GM10266 (cell line): ENCODE data around the gene SDCCAG8.

ENCODE experiments used
- DNase-seq: peaks from one replicate; pipeline ENCODE4 v3.0.0; 2012; ENCODE audit errors: extremely low spot score
- TF ChIP-seq, protein P1 (sequence below): IDR thresholded peaks from 2 replicates; pipeline ENCODE4 v1.5.1; 2012; ENCODE audit warnings: mild to moderate bottlenecking, low read depth; ENCODE audit not compliant: control insufficient read depth, insufficient read depth; ENCODE audit errors: missing control alignments

SDCCAG8 gene

DNA sequence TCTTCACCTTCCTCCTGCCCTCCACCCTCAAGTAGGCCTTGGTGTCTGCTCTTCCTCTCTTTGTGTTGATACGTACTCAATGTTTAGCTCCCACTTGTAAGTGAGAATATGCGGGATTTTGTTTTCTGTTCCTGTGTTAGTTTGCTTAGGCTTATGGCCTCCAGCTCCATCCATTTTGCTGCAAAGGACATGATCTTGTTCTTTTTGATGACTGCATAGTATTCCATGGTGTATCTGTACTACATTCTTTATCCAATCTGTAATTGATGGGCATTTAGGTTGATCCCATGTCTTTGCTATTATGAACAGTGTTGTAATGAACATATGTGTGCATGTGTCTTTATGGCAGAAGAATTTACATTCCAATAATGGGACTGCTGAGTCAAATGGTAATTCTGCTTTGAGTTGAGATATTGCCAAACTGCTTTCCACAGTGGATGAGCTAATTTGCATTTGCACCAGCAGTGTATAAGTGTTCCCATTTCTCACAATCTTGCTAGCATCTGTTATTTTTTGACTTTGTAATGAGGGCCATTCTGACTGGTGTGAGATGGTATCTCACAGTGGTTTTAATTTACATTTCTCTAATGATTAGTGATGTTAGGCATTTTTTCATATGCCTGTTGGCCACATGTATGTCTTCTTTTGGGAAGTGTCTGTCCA, 272.7 kb downstream of the SDCCAG8 start:
- TF ChIP-seq, protein P1, sequence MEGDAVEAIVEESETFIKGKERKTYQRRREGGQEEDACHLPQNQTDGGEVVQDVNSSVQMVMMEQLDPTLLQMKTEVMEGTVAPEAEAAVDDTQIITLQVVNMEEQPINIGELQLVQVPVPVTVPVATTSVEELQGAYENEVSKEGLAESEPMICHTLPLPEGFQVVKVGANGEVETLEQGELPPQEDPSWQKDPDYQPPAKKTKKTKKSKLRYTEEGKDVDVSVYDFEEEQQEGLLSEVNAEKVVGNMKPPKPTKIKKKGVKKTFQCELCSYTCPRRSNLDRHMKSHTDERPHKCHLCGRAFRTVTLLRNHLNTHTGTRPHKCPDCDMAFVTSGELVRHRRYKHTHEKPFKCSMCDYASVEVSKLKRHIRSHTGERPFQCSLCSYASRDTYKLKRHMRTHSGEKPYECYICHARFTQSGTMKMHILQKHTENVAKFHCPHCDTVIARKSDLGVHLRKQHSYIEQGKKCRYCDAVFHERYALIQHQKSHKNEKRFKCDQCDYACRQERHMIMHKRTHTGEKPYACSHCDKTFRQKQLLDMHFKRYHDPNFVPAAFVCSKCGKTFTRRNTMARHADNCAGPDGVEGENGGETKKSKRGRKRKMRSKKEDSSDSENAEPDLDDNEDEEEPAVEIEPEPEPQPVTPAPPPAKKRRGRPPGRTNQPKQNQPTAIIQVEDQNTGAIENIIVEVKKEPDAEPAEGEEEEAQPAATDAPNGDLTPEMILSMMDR = no peak
- no peak for DNase-seq

DNA sequence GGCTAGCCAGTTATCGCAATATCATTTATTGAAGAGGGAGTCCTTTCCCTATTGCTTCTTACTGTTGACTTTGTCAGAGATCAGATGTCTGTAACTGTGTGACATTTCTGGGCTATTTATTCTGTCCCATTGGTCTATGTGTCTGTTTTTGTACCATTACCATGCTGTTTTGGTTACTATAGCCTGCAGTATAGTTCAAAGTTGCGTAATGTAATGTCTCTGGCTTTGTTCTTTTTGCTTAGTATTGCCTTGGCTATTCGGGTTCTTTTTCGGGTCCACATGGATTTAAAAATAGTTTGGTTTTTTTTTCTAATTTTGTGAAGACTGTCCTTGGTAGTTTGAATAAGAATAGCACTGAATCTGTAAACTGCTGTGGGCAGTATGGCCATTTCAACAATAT, 273.7 kb downstream of the SDCCAG8 start:
- TF ChIP-seq, protein P1 = no peak
- no peak for DNase-seq

DNA sequence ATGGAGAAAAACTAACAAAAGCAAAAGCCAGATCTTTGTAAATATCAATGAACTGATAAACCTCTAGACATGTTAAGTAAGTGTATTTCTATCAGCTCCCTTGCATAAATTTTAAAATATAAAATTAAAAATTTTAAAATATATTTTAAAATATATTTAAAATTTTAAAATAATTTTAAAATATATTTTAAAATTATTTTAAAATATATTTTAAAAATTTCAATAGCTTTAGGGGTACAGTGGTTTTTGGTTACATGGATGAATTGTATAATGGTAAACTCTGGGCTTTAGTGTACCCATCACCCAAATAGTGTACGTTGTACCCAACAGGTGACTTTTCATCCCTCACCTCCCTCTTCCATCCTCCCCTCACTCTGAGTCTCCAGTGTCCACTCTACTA, 279.2 kb downstream of the SDCCAG8 start:
- TF ChIP-seq, protein P1 = no peak
- DNase-seq = no peak

DNA sequence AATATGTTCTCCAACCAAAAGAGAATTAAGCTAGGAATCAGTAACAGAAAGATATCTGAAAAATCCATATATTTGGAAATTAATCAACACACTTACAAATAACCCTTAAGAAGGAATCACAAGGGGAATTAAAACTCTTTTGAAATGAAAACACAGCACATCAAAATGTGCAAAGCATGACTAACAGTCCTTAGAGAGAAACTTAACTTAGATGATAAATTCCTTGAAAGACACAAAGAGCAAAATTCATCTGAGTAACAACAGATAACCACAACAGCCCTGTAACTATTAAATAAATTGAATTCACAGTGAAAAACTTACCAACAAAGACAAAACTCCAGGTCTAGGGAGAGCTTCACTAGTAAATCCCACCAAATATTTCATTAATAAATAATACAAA, 283.8 kb downstream of the SDCCAG8 start:
- TF ChIP-seq, protein P1 = no peak
- DNase-seq = no peak

DNA sequence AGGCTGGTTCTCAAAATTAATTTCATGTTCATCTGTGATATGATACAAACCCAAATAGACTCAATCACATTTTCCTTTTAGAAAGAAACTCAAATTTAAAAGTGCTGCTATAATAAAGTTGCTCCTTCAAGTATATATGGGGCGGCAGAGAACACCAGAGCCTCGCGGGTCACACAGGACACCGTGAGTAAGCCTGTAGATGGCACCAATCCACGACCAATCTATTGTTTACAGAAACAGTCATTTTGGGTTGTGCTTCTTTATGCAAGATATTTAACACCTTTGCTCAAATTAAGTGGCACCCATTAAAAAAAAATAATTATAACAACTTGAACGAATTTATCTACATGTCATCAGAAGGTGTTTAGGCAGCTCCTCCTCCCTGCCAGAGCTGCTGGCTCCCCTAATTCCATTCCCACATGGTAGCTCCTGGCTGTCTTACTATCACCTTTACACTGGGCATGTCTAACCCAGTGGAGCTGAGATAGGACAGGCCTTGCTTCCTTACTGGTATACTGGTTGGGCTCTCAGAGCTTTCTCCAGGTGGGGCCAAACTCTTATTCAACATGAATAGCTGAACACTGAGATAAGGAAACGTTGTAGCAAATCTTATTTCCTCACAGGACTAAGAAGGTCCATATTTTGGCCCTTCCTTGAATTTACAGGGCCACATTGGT, 287.0 kb downstream of the SDCCAG8 start:
- TF ChIP-seq, protein P1 = no peak
- DNase-seq = no peak

DNA sequence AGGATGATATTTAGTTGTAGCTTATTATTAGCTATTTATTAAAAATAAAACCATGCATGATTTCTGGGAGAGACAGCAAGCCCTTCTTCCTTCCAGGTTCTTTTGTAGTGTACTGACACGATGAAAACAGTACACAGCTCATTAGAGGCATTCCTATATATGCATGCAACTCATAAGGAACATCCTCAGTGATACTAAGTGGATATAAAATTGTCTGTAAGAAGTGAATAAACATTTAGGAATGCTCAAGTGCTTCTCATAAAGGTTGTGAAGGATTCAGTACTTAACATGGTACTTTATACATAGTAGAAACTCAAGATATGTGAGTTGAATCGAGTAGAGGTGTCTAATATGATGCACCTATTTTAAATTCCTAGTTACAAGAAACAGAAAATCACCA, 287.7 kb downstream of the SDCCAG8 start:
- TF ChIP-seq, protein P1 = no peak
- DNase-seq = no peak

DNA sequence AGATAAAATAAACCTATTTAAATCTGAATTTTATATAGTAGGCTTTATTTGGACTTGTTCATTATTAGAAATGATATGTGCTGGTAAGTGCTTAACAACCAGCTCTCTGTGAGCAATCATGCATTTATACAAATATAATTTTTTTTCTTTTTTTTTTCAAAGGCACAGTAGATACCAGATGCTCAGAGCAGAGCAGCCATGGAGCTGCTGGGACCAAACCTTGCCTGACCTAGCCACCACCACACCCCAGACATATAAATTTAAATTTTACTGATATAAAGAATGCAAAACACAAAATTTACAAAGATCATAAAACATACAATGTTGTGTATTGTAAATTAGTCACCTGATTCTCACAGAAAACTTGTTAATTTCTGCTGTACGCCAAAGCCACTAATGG, 290.6 kb downstream of the SDCCAG8 start:
- DNase-seq = no peak
- TF ChIP-seq, protein P1 = no peak
